HK-2 (cell line): ENCODE results near the gene ITGA11.
"Not testable (repeated sequence)": the region's sequence is repeated elsewhere in the genome, so short reads cannot be mapped to it uniquely, and the experiment has no call there.

Source experiments
- DNase-seq: peaks from one replicate; pipeline ENCODE4 v3.0.0-alpha.2; 2018; ENCODE audit not compliant: unreplicated experiment

ITGA11 gene

DNA sequence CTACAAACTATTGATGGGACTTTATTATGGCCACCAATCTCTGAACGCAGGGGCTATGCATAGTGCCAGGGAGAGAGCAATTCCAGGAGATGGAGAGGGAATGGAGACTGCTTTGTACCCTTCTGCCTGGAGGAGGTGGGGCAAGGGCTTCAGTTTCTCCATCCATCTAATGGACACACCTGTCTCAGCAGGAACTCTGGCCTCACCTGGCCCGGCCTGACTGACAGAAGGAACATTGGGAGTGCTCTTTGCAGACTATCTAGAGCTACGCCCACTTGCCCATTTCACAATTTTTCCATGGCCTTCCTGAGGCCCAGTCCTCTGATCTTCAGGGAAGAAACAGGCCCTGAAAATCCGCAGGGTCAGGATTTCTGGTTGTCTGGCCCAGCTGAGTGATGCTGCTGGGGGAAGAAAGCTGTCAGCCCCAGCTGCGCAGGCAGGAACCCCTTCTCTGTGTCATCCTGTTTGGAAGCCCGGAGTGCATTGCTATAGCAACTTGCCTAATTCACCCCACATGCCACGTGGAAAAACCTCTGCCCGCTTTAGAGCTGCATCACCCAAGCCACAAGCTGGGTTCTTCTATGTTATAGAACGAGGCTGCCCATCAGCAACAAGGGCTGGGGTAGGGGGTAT is 6.4 kb downstream of the ITGA11 start:
- no peak for DNase-seq

DNA sequence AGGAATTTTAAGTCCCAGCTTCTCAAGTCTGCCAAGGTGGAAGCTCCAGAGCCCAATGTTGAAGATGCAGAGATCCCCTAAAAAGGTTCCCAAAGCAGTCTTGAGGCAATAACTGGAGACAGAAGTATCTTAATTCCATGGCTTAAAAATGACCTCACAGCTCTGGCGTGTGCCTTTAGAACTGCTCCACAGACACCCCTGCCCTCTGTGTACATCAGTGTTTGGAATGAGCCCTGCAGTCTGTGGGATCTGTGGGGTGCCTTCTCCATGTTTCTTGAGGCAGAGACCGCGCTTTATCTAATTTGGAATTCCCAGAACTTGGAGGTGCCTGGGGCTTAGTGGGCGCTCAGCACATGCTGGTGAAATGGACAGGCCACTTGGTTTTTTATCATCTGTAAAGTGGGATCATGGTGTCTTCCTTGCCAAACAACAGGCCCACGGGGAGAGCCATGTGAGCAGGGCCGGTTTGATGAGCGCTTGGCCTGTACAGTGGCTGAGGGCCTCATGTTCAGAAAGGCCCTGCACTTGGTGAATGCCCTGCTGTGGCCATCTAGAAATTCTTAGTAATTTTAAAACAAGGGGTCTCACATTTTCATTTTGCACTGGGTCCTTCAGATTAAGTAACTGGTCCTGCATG is 7.1 kb downstream of the ITGA11 start:
- DNase-seq = no peak

DNA sequence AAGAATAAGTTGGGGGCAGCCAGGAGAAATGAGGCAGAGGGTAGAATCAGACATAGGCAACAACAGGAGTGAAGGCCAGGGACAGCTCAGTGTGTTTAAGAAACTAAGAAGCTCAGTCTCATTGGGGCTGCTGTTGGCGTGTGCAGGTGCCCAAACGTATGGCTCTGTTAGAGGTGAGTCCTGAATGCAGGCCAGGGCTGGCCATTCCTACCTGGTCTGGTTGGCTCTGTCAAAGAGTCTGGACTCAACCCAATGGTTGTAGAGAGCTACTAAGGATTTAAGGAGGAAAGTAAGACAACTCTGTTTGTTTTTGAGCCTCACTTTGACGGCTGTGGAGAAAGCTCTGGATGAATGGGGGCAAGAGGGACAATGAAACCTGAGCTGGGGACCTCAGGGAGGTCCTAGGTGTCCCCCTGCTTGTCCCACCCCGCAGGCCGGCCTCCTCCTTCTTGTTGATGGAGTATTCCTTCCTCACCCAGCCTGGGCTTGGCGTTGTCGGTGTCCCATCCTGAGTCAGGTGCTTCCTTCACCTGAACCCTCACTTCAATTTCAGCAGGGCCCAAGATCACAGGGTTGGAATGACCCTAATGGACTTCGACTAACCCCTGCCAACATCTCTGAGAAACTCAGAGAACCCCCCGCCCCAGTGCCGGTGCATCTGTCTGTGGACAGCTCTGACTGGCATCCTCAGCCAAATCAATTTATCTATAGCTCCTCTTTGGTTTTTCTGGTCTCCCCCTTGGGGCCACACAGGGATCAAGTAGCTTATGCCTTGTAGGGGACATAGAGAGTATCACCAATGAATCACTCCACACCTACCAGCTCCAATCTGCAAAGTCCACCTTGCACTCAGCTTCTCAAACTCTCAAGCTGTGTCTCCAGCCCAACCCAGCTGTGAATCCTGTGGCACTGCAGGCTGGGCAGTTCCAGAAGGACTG is 8.3 kb downstream of the ITGA11 start:
- DNase-seq = no peak

DNA sequence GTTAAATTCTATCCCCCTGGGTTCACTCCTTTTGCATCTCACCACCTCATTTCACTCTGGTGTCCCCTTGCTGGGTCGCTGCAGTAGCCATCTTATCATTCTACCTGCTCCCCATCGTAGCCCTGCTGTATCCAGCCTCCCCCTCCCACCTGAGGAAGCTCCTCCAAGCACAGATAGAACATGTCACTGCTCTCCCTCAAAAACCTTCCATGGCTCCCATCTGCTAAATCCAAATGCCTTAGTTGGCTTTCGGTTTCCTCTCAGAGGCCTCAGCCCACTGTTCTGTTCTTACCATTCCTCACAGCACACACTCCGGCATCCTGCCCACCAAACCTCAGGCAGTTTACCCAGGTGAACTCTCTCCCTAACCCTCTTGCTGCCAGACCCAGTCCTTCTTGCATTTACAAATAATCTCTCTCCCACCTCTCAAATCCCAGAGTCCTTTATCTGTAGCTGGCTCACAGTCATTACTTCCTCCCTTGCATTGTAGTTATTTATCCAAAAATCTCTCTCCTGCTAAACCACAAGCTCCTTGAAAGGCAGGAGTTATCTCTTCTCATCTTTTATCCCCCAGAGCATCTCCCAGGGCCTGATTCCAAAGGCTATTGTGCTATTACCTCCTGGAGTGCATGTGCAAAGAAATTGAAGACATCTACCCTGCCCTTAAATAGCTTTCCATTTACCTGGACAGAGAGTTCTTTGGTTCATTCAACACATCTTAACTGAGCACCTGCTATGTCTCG is 9.4 kb downstream of the ITGA11 start:
- DNase-seq = not testable (repeated sequence)

DNA sequence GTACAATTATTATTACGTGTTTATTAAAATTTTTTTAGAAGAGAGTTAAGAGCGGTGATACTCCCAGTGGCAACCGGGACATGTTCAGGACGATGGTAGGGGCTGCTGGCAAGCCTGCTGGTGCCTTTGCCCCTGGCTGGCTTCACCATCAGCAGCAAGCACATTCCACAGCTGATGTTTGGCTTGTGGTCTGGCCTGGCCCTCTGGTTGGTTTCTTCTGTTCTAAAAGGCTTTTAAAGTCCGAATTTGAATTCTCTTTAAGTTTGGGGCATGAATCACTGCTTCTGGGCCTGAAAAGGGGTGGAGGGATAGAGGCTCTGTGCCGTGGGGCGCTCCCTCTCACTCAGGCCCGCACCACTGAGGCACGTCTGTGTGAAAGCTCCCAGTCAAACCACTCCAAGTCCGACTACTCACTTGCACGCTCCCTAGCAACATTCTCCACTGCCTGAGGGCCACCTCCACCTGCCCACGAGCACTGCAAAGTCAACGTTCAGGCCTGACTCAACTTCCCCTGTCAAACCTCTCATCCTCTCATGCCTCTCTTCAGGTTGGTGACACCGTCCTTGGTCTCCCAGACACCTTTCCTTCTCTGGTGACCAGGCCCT is 10.1 kb downstream of the ITGA11 start:
- no peak for DNase-seq

DNA sequence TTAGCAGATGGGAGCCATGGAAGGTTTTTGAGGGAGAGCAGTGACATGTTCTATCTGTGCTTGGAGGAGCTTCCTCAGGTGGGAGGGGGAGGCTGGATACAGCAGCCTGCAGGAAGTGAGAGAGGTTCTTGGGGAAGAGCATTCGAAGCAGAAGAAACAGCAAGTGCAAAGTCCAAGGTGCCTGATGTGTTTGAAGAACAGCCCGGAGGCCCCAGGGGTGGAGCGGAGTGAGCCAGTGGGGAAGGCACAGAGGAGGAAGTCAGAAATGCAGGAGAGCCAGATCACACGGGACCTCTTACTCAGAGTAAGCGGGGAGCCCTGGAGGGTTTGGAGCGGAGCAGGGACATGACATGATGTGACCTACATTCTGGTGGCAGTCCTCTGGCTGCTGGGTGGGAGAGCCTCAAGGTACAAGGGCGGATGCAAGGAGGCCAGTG is 10.8 kb downstream of the ITGA11 start:
- DNase-seq = no peak

DNA sequence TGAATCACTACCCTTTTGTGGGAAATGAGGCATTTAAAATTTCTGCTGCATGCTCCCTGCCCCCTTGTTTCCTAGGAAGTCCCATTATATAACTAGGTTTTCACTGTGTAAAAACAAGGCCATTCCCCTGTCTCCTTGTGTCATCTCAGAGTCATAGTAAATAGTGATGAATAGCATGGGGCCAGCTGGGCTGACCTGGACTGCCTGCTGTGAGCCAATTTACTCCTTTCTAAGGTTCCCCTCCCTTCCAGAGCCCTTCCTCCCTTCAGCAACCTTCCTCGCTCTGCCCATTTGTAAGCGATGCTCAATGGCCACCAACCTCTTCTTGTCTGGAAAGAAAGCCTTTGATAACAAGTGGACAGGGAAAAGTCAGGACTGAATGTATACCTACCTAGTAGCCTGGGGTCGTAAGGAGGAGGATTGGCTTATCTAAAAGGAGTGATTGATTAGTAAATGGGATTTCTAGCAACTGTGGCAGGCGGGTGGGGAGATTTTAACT is 11.7 kb downstream of the ITGA11 start:
- no peak for DNase-seq

DNA sequence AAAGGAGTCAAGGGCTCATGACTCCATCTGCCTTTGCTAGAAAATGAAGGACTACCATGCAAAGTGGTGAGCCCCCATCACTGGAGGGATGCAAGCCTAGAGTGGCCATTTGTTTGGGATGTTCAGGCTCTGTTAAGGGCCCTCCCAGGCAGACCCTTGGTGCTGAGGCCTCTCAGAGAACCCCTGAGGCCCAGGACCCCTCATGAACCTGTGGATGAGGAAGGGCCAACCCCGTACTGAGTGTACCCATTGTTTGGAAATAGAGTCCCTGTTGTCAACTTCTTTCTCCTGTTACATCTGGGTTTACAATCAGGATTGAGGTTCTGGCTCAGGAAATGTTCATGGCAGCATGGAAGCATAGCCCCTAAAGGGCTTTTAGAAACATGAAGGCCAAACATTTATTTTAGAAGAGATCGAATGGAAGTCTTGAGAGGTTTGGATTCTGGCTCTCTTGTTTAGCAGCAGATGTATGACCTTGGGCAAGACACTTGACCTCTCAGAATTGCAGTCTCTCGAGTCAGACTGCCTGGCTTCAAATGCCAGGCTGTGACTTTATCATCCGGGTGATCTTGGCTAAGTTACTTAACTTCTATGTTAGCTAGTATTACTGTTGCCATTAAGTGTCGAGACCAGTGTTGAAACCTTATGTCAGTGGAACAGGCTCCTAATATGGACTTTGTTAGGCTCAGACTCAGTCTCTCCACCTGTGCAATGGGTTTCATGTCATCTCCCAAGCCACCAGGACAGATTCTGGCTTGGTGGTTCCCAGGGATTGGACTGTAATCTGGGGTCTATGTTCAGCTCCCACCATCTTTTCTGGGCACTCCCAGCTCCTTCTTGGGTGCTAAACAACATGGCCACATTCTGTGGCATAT is 12.4 kb downstream of the ITGA11 start:
- no peak for DNase-seq

DNA sequence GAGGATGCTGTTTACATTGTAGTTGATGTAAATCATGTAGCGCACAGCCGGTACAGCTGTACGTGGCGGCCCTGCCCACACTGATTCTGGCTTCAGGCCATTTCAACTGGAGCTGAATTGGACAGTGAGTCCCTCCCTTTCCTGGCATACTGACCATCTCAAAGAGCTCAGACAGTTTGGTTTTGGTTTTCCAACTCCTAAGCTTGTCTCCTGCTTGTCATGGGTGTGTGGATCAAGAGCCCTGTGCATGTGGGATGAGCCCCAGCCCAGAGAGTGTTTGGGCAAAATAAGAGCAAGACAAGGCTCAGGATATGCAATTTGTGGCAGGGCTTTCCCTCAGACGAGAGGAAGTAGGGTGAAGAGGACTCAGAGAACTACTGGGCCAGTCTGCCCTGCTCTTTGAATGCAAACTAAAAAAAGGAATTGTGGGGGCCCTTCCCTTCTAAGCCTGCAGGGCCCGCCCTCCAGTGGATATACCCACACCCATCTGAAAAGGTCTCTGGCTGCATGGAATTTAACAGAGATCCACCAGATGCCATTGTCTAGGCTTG is 13.3 kb downstream of the ITGA11 start:
- DNase-seq = no peak

DNA sequence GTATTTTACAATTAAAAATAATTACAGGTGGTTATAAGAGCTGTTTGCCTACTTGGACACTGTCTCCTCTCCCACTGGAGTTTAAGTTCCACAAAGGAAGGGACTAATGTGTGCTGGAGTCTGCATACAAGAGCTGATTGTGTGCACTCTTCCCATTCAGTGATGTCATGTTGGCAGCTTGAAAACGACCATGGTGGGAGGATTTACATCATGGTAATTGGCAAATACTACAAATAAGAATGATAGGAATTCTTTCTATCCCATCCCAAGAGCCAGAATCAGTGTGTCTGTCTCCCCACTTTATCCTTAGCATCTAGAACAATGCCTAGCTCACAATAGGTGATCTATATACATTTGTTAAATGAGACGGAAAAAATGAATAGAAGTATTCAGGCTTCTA is 14.1 kb downstream of the ITGA11 start:
- no peak for DNase-seq

DNA sequence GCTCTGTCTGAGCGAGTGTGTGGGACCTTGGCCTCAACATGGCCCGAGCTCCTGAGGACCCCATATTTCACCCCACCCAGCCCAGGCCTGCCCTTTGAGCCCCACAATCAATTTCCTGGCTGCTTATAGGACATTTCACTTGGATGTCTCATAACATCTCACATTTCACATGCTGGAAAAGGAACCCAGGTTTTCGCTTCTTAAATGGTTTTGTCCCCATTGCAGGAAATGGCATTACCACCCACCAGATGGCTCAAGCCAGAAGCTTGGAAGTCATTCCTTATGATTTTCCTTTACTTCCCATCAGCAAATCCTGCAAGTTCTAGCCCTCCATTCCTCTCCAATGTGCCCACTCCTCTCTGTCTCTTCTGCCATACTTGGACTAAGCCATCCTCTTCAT is 14.9 kb downstream of the ITGA11 start:
- DNase-seq = no peak

DNA sequence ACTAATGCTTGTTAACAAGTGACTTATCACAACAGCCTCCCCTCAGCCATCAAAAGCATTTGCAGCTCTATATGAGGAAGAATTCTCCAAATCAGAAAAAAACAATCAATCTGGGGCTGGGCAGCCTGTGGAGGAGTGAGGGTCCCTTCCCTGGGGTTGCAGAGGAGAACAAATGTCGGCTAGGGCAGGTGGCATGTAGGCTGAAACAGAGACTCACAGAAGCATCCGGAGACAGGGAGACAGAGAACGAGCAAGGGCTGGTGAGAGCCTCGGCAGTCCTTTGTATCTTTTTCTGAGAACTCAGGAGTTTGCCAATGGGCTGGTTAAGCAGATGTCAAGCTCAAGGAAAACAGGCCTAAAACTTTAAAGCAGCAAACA is 15.8 kb downstream of the ITGA11 start:
- no peak for DNase-seq

DNA sequence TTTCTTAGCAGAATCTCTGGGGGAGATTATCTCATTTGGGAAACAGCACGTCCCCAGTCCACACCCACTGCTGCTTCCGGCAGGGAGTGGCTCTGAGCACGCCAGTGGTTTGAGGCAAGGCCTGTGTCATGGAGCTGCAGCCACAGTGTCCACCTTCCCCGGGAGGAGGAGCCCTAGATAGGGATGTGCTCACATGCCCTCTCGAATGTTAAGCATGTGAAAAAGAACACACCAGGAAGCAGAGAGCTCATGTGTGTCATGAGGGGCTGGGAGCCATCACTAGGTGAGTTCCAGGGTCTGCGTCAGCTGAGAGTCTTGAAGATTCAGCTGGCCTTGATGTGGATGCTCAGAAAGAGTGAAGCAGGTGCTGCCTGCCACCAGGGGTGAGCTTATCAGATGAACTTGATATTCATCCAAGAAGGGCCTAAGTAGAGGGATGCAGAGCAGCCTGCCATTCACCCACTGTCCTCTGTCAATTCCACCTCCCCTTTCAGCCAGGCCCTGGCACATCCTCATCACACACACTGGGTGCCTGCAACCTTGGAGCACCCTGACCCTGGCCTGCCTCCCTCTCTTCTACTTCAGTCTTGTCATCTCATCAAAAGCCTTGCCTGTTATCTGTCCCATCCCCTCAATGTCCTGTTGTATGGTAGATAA is 16.3 kb downstream of the ITGA11 start:
- DNase-seq = no peak

DNA sequence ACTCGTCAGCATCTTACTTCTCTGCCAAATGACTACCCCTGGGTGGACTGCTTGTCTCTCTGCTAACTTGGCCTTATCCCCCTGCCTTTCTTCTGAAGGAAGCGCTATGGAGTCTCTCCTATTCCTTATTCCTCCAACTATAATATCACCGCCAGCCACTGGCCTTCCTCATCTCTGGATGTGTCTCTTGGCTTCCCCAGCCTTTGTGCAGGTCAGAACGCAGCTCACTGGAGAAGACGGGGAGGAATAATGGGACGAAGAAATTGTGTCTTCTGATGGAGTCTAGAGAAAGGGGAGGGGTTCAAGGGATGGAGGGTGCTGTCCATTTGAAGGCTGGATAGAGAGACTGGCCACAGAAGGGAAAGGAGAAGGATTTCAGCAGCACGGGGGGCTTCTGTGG is 16.9 kb downstream of the ITGA11 start:
- no peak for DNase-seq

DNA sequence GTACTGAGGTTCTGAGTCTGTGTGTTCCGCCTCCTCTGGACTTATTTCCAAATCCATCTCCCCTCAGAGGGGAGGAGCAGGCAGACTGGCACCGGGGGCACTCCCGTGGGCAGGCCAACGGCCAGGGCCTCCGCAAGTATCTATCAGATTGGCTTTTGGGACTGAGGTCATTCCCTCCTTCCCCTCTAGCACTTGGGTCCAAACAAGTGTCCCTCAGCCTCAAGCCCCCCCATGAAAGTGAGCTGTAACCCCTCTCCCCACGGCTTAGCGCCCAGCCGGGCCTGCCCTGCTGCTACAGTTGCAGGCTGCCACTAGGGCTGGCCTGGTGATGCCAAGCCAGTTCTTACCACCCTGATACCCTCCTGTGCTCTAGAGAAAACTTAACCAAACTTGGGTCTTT is 17.4 kb downstream of the ITGA11 start:
- DNase-seq = no peak

DNA sequence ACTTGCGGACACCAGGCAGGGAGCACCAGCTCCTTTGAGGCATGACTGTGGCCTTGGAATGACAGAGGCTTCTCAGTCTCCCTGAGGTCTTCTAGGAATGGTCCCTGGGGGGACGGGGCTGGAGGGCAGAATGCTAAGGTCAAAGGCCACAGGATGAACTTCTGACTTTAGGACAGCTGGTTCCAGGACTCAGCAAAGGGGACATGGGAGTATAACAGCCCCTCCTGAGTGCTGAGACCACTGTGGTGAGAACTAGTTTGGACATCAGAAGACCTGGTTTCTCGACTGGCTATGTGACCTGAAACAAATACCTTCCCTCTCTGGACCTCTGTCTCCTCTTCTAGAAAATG is 17.8 kb downstream of the ITGA11 start:
- no peak for DNase-seq

DNA sequence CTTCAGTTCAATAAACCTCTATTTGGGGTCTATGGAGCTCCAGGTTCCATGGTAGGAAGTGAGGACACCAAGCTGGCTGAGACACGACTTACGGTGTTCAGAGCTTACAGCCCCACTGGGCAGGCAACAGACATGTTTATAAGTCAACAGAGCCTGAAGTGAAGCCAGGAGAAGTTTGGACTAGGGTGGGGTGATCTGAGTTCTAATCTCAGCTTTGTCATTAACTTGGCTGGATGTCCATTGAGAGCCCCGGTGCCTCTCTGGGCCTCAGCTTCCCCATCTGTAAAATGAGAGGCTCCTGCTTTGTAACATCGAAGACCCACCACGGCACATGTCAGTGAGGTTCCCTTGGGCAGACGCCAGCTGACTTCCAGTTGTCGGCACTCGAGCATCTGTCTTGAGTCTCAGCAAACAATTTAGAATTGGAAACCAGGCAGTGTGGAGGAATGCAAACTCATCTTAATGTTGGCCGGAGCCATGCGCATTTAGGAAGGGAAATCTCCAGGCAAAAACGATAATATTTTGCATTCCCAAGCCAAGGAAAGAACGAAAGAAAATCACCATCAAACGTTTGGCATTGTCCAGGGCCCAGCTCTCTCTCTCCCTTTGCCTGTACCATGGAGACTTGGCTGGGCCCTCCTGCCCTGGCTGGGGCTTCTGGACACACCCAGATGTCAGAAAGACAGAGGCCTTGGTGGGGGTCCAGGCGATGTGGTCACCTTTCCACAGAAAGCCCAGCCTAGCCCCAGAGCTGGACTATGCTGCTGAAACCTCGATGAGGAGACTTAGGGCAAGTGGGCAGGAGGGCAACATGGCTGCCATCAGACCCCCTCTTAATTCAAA is 18.4 kb downstream of the ITGA11 start:
- DNase-seq = no peak

DNA sequence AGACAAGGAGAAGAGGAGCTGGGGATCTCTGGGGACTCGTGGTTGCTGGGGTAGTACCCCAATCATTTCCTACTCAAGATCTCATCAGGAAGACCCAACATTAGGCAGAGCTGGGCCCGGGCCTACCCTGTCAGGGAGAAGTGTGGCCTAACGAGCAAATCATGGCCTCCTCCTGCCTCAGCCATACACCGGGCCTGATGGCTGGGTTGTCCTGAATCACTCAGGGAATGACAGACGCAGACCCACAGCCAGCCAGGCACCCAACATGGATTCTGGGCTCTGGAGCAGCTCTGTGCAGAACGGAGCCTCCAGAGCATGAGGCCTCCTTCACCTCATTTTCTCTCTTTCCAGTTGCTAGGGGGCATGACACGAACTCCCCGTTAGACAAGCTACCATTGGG is 19.7 kb downstream of the ITGA11 start:
- no peak for DNase-seq

DNA sequence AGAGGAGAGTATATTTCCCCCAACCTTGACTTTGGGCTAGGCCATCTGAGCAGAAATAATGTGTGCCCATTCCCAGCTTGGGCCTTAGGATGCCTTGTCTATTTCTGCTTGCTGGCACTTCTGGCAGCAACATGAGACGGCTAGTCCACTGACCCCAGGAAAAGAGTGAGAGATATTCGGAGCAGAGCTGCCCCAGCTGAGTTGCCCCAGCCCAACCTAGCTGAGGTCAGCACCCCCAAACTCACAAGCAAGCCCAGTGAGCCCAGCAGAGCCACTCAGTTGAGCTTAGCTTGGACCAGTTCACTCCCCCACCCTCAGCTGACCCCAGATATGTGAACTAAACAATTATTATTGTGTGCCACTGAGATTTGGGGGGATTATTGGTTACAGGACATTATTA is 20.2 kb downstream of the ITGA11 start:
- DNase-seq = no peak
